ENCODE data around the gene SLC25A23.

The SLC25A23 gene

DNA sequence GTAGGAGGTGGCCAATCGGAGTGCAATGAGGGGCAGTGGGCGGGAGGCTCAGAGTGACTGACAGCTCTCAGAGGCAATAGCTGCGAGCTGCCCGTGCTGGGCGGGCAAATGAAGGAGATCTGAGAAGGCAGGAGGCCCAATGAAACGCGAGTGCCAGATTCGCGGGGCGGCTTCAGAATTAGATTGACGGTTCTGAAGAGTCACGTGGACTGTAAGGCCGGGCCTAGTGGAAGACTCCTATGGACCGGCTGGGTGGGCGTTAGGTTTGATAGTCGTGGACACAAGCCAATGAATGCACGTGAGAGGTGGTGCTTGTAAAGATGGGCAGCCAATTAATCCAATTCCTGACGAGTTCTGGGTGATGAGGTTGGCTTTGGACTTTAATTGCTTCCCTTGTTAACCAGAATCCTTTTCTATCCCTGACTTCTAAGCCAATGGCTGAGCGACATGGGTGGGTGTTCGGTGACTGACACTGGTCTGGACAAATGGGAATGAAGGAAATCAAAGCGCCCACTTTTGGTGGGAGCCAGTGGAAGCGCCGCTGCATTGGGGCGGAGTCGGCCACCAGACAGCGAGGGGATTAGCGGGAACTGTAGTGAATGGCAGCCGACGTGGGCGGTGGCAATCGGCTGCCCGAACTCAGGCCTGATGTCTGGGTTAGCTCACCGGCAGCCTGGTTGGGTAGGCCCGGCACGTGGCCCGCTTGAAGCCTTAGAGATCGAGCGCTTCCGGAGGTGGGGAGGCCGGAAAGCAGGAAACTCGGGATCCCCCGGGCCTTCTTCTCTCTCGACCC is 34.5 kb downstream of the SLC25A23 start:
- Mint-ChIP-seq H3K4me3 (peak overlapping the region; percentile 77 to 85 (median 83)), H3K27ac (peak overlapping the region; percentile 71 to 88 (median 83)), H3K4me1 (peaks cover 29% of the 10 kb centered on the region), H3K27me3 (ENCODE audit: low read depth) (peaks cover 8% of the 10 kb centered on the region), H3K36me3 (ENCODE audit: low read depth) (peaks cover 25% of the 10 kb centered on the region), H3K9me3 (no peaks in the 10 kb centered on the region)
- TF ChIP-seq, protein P1, sequence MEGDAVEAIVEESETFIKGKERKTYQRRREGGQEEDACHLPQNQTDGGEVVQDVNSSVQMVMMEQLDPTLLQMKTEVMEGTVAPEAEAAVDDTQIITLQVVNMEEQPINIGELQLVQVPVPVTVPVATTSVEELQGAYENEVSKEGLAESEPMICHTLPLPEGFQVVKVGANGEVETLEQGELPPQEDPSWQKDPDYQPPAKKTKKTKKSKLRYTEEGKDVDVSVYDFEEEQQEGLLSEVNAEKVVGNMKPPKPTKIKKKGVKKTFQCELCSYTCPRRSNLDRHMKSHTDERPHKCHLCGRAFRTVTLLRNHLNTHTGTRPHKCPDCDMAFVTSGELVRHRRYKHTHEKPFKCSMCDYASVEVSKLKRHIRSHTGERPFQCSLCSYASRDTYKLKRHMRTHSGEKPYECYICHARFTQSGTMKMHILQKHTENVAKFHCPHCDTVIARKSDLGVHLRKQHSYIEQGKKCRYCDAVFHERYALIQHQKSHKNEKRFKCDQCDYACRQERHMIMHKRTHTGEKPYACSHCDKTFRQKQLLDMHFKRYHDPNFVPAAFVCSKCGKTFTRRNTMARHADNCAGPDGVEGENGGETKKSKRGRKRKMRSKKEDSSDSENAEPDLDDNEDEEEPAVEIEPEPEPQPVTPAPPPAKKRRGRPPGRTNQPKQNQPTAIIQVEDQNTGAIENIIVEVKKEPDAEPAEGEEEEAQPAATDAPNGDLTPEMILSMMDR (IDR thresholded peaks at IDR 0.05; ENCODE audit: unreplicated experiment in 3 of 3) = no peak

DNA sequence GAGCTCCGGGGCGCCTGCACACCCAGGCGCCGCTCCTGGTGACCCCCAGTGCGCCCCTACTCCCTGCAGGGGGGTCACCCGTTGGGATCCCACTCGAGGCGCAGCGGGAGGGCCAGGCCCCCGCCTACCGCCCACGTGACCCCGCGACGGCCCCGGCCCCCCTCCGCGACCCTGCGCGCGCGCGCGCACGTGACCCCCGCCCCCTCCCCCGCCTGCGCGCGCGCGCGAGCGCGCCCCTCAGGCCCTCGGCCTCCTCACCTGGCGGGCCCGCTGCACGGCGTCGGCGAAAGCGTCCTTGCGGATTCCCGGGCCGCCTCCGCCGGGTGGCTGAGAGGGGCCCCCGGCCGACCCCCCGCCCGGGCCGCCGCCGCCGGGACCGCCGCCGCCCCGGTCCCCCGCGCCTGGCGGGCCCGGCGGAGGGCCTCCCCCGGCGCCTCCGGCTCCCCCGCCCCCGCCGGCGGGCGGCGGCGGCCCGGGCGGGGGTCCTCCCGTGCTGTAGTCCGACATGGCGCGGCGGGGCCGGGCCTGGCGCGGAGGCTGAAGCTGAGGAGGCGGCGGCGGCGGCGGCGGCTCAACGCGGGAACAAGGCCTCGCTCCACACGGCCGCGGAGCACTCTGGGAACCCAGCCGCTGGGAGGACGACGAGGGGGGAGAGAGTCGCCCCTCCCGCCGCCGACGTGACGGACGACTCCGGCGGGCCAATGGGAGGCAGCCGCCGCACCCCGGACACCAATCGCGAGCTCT is 35.2 kb downstream of the SLC25A23 start, which contains the start of gene KHSRP:
Gene KHSRP (minus strand): TSS at position 617 of the 744 bp plus-strand sequence. CDS start 110 bp downstream, at position 507.
- H3K4me1 Mint-ChIP-seq = peaks cover 37% of the 10 kb centered on the region
- peaks cover 2% of the 10 kb centered on the region for H3K27me3 Mint-ChIP-seq (ENCODE audit: low read depth)
- H3K36me3 Mint-ChIP-seq (ENCODE audit: low read depth) = peaks cover 32% of the 10 kb centered on the region
- TF ChIP-seq, protein P1 (IDR thresholded peaks at IDR 0.05; ENCODE audit: unreplicated experiment in 3 of 3) = no peak
- H3K9me3 Mint-ChIP-seq = no peaks in the 10 kb centered on the region
- H3K4me3 Mint-ChIP-seq = peak within 1 kb of the TSS; percentile 89 to 96 (median 94)
- peak within 1 kb of the TSS; percentile 89 to 95 (median 92) for H3K27ac Mint-ChIP-seq

DNA sequence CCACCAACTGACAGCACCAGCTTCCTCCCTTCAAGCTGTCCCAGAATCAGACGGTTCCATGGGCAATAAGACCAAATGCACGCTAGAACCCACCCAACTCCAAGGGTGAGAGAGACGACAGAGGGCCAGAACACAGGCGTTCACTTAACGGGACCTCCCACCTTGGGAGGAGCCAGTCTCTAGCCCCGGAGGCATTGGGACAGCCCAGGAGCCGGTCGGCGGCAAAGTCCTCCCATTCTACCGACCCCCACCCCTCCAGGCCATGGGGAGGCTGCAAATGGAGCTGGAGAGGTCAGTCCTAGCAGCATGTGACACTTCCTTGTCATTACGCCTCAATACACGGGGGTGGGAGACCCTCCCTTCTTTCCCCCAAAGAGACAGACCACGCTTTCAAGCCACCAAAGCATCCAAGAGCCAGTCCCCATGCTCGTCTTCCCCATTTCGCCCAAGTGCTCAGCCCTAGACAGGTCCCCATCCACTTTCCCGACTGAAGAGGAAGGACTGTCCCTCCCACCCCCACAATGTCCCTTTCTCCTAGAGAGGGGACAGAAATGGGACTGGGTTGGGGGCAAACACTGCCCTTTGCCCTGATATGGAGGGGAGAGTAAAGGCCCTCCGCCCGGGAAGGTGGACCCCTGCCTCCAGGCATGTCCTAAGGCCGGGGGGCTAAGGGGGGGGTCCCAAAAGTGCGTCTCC is 35.9 kb downstream of the SLC25A23 start:
- Mint-ChIP-seq H3K9me3 (no peaks in the 10 kb centered on the region), H3K4me1 (peaks cover 40% of the 10 kb centered on the region), H3K27ac (peak overlapping the region; percentile 89 to 95 (median 92)), H3K27me3 (ENCODE audit: low read depth) (no peaks in the 10 kb centered on the region), H3K4me3 (peak overlapping the region; percentile 89 to 96 (median 94)), H3K36me3 (ENCODE audit: low read depth) (peaks cover 38% of the 10 kb centered on the region)
- TF ChIP-seq, protein P1 (IDR thresholded peaks at IDR 0.05; ENCODE audit: unreplicated experiment in 3 of 3) = no peak

DNA sequence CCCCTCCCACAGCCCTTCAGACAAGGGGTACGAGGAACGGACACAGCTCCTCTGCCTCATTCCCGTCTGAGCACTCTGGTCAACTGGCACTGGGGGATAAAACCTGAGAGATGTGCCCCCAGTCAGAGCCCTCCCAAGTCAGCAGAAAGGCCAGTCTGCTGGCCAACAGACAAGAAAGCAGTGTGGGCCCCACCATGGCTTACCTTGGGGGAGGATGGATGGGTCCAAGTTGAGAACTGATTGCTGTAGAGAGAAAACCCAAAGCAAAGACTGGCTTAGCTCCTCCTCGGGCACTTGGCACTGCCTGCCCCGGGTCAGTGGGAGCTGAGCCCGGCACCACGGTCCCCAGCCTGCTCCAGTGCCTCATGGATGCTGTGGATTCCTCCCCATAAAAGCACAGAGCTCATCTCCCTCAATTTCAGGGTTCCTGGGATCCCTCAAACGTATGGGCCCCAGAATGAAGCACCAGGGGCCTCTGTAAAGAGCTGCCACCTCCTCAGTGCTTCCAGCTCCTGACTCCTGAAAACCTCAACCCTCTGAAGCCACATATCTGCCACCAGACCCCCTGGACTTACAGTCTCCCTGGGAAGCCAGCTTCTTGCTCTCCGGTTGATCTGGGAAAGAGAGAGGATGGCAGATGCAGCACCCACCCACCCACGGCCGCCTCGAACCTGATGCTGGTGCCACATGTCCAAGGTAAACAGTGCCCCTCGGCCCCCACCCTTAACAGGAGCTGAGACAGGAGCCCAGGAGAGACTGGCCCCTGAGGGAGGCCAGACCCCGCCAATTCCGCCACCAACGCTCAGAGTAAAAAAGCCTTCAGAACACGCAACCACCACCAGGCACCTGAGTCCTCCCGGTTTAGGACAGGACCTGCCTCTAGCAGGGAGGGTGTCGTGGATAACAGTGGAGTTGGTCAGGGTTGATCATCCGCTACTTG is 38.2 kb downstream of the SLC25A23 start:
- Mint-ChIP-seq H3K36me3 (ENCODE audit: low read depth) (peaks cover 45% of the 10 kb centered on the region), H3K27ac (peak overlapping the region in 1 of 3 experiments; percentile 89), H3K9me3 (no peaks in the 10 kb centered on the region), H3K4me3 (peak overlapping the region; percentile 89 to 96 (median 94)), H3K4me1 (peaks cover 40% of the 10 kb centered on the region), H3K27me3 (ENCODE audit: low read depth) (no peaks in the 10 kb centered on the region)
- TF ChIP-seq, protein P1 (IDR thresholded peaks at IDR 0.05; ENCODE audit: unreplicated experiment in 3 of 3) = no peak

DNA sequence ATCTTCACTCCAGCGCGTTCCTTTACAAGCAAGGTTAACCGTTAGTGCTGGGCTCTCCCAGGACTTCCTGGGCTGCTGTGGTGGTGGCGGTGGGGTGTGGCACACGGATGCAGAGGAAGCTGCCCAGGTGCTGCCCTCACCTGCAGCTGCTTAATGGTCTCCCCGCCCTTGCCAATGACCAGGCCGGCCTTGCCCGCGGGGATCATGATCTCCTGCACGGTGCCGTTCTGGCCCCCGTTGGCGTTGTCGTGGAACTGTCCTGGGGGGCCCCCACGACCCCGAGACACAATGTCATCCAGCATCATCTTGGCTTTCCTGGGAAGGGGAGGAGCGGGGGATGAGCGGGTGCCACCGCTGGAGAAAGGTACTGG is 41.0 kb downstream of the SLC25A23 start:
- no peaks in the 10 kb centered on the region for H3K9me3 Mint-ChIP-seq
- H3K4me3 Mint-ChIP-seq = no peak overlapping the region
- H3K4me1 Mint-ChIP-seq = peaks cover 47% of the 10 kb centered on the region
- TF ChIP-seq, protein P1 (IDR thresholded peaks at IDR 0.05; ENCODE audit: unreplicated experiment in 3 of 3) = no peak
- H3K36me3 Mint-ChIP-seq (ENCODE audit: low read depth) = peaks cover 61% of the 10 kb centered on the region
- no peak overlapping the region for H3K27ac Mint-ChIP-seq
- no peaks in the 10 kb centered on the region for H3K27me3 Mint-ChIP-seq (ENCODE audit: low read depth)
